ENCODE measurements around the gene DLGAP1. TPM values are rescaled to one million over a fixed set of nuclear protein-coding genes. Genes with fewer than 3 reads are reported as not detected.

The DLGAP1 gene
- total and polyA plus RNA-seq, 2 of the 13 experiments (the other 11 are each of a cell fraction or from before 2014, with no cell fraction given) = 0.01 TPM; not detected in 1

DNA sequence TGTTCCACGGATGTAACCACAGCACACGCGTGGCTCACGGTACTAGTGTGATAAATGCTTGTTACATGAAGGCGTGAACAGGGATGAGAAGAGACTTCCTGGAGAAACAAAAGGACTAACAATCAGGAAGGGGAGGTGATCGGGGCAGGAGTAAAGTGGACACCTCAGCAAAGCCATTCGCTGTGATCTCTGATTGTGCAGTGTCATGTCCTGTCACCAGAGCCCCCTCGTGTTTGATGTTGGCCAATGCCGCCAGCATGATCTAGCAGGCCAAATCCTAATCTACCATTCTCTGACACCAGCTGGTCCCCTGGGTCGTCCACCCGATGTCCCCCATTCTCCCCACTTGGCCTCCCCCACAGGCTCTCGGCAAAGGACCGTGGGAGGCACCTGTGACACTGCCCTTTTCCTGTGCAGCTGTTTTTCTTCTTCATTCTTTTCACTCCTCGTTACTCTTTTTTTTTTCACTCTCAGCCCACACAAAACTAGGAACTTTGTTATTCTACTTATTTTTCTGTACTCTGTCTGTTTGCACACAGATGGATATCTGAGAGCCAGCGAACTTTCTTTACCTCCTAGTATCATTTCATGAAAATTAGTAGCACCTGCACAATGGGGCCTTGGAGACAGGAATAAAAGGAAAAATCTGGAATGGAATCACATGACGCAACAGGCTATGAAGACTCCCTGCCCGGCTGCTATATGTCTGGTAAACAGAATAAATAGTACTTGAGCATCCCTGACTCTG lies 858.3 kb downstream of the DLGAP1 start (continued):
- peak; percentile 33; the same call in 1 of the 2 replicates for TF ChIP-seq RAD21 (CRISPR knock-in tag; IDR thresholded peaks at IDR 0.05)
- TF ChIP-seq ZNF768 (CRISPR knock-in tag; IDR thresholded peaks at IDR 0.05) = peak; percentile 42; the same call in 1 of the 2 replicates
- TF ChIP-seq, protein P1, sequence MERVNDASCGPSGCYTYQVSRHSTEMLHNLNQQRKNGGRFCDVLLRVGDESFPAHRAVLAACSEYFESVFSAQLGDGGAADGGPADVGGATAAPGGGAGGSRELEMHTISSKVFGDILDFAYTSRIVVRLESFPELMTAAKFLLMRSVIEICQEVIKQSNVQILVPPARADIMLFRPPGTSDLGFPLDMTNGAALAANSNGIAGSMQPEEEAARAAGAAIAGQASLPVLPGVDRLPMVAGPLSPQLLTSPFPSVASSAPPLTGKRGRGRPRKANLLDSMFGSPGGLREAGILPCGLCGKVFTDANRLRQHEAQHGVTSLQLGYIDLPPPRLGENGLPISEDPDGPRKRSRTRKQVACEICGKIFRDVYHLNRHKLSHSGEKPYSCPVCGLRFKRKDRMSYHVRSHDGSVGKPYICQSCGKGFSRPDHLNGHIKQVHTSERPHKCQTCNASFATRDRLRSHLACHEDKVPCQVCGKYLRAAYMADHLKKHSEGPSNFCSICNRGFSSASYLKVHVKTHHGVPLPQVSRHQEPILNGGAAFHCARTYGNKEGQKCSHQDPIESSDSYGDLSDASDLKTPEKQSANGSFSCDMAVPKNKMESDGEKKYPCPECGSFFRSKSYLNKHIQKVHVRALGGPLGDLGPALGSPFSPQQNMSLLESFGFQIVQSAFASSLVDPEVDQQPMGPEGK (CRISPR knock-in tag; IDR thresholded peaks at IDR 0.05) = peak; percentile 77
- TF ChIP-seq, protein P2, sequence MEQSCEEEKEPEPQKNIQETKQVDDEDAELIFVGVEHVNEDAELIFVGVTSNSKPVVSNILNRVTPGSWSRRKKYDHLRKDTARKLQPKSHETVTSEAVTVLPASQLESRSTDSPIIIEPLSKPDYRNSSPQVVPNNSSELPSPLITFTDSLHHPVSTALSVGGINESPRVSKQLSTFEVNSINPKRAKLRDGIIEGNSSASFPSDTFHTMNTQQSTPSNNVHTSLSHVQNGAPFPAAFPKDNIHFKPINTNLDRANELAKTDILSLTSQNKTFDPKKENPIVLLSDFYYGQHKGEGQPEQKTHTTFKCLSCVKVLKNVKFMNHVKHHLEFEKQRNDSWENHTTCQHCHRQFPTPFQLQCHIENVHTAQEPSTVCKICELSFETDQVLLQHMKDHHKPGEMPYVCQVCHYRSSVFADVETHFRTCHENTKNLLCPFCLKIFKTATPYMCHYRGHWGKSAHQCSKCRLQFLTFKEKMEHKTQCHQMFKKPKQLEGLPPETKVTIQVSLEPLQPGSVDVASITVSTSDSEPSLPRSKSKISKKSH (CRISPR knock-in tag; IDR thresholded peaks at IDR 0.05; ENCODE audit: borderline replicate concordance) = no peak
- 0 out of 2 replicates have a peak, but pooled peaks have one; percentile 16 for TF ChIP-seq ZNF264 (CRISPR knock-in tag; IDR thresholded peaks at IDR 0.05)
- no peak for TF ChIP-seq KMT2A (CRISPR knock-in tag; IDR thresholded peaks at IDR 0.05)
- peak; percentile 71; the same call in 1 of the 2 replicates for TF ChIP-seq SOX5 (CRISPR knock-in tag; IDR thresholded peaks at IDR 0.05; ENCODE audit: borderline replicate concordance)
- TF ChIP-seq ZNF354B (CRISPR knock-in tag; IDR thresholded peaks at IDR 0.05) = 0 out of 2 replicates have a peak, but pooled peaks have one; percentile 26
- no peak for TF ChIP-seq ZBTB39 (CRISPR knock-in tag; IDR thresholded peaks at IDR 0.05)
- TF ChIP-seq ARHGAP35 (CRISPR knock-in tag; IDR thresholded peaks at IDR 0.05; ENCODE audit: borderline replicate concordance) = 0 out of 2 replicates have a peak, but pooled peaks have one; percentile 29
- no peak for TF ChIP-seq KDM3A (CRISPR knock-in tag; IDR thresholded peaks at IDR 0.05; ENCODE audit: low read depth)
- peak; percentile 81 for TF ChIP-seq ZFX (CRISPR knock-in tag; IDR thresholded peaks at IDR 0.05; ENCODE audit: low read depth)
- TF ChIP-seq NFE2 (CRISPR knock-in tag; IDR thresholded peaks at IDR 0.05) = peak; percentile 93
- TF ChIP-seq GATA4 (IDR thresholded peaks at IDR 0.05; ENCODE audit: borderline replicate concordance, low read depth) = peak; percentile 63; the same call in 1 of the 2 replicates
- TF ChIP-seq GLI4 (CRISPR knock-in tag; IDR thresholded peaks at IDR 0.05; ENCODE audit: borderline replicate concordance) = 0 out of 2 replicates have a peak, but pooled peaks have one; percentile 19
- 0 out of 2 replicates have a peak, but pooled peaks have one; percentile 20 for TF ChIP-seq ZNF644 (CRISPR knock-in tag; IDR thresholded peaks at IDR 0.05; ENCODE audit: low read depth)
- TF ChIP-seq GABPA (IDR thresholded peaks at IDR 0.05; ENCODE audit: low read depth, low read length) = no peak
- 0 out of 2 replicates have a peak, but pooled peaks have one; percentile 18 for TF ChIP-seq GABPA (CRISPR knock-in tag; IDR thresholded peaks at IDR 0.05; ENCODE audit: low read depth)
- TF ChIP-seq RCOR2 (CRISPR knock-in tag; IDR thresholded peaks at IDR 0.05) = 0 out of 2 replicates have a peak, but pooled peaks have one; percentile 8
- TF ChIP-seq SMYD3 (CRISPR knock-in tag; IDR thresholded peaks at IDR 0.05) = 0 out of 2 replicates have a peak, but pooled peaks have one; percentile 27
- 0 out of 2 replicates have a peak, but pooled peaks have one; percentile 39 for TF ChIP-seq ZNF296 (CRISPR knock-in tag; conservative IDR thresholded peaks at IDR 0.05)
- TF ChIP-seq ZC3H4 (CRISPR knock-in tag; IDR thresholded peaks at IDR 0.05; ENCODE audit: borderline replicate concordance) = peak; percentile 78; the same call in 1 of the 2 replicates
- TF ChIP-seq ZSCAN20 (CRISPR knock-in tag; IDR thresholded peaks at IDR 0.05; ENCODE audit: borderline replicate concordance) = no peak
- 0 out of 2 replicates have a peak, but pooled peaks have one; percentile 36 for TF ChIP-seq FOXA3 (CRISPR knock-in tag; IDR thresholded peaks at IDR 0.05)
- TF ChIP-seq ZC3H13 (CRISPR knock-in tag; IDR thresholded peaks at IDR 0.05) = no peak; the same call in 1 of the 2 replicates
- TF ChIP-seq ZNF546 (CRISPR knock-in tag; conservative IDR thresholded peaks at IDR 0.05) = 0 out of 2 replicates have a peak, but pooled peaks have one; percentile 46

Data from HepG2 (cell line).